Mesendoderm (in vitro differentiated cells): ENCODE data around the gene MRTFA.

ENCODE experiments used
- DNase-seq: peaks from one replicate; pipeline ENCODE4 v3.0.0; 2013
- H2AK5ac ChIP-seq: 2 replicates; pipeline ENCODE4 v1.6.1; 2013; ENCODE audit warnings: low read length, inconsistent platforms
- H2BK120ac ChIP-seq: 2 replicates; pipeline ENCODE4 v1.6.1; 2013; ENCODE audit warnings: low read depth, mild to moderate bottlenecking, low read length, moderate library complexity, mixed read lengths
- H2BK15ac ChIP-seq: replicated peaks from 2 replicates; pipeline ENCODE4 v1.6.1; 2013; ENCODE audit warnings: low read depth, mild to moderate bottlenecking, moderate library complexity
- H2BK5ac ChIP-seq: 2 replicates; pipeline ENCODE4 v1.6.1; 2013; ENCODE audit warnings: low read length, inconsistent platforms
- H3K18ac ChIP-seq: 2 replicates; pipeline ENCODE4 v1.6.1; 2013; ENCODE audit warnings: mild to moderate bottlenecking, low read length, mixed read lengths
- H3K23ac ChIP-seq: one replicate; pipeline ENCODE4 v1.6.1; 2013; ENCODE audit warnings: low read length
- H3K27ac ChIP-seq: 2 replicates; pipeline ENCODE4 v1.5.1; 2013; ENCODE audit warnings: low read depth, mild to moderate bottlenecking, inconsistent platforms, low read length, moderate library complexity
- H3K27me3 ChIP-seq: 2 replicates; pipeline ENCODE4 v1.6.1; 2013; ENCODE audit warnings: low read length, control low read depth, mild to moderate bottlenecking, inconsistent platforms; ENCODE audit not compliant: insufficient read depth, poor library complexity
- H3K36me3 ChIP-seq: 2 replicates; pipeline ENCODE4 v1.6.1; 2013; ENCODE audit warnings: low read length, inconsistent platforms; ENCODE audit not compliant: control insufficient read depth, insufficient read depth
- H3K4ac ChIP-seq: one replicate; pipeline ENCODE4 v1.6.1; 2013; ENCODE audit warnings: low read depth, mild to moderate bottlenecking, low read length, moderate library complexity
- H3K4me1 ChIP-seq: 2 replicates; pipeline ENCODE4 v1.6.1; 2013; ENCODE audit warnings: low read depth, low read length, inconsistent platforms; ENCODE audit not compliant: control insufficient read depth
- H3K4me2 ChIP-seq: 2 replicates; pipeline ENCODE4 v1.6.1; 2013; ENCODE audit warnings: low read length
- H3K4me3 ChIP-seq: 2 replicates; pipeline ENCODE4 v1.5.1; 2013; ENCODE audit warnings: mild to moderate bottlenecking, low read length
- H3K56ac ChIP-seq: one replicate; pipeline ENCODE4 v1.6.1; 2013; ENCODE audit warnings: low read length
- H3K79me1 ChIP-seq: 2 replicates; pipeline ENCODE4 v1.6.1; 2013; ENCODE audit warnings: low read length, inconsistent platforms
- H3K79me2 ChIP-seq: 2 replicates; pipeline ENCODE4 v1.6.1; 2013; ENCODE audit warnings: mild to moderate bottlenecking, low read length; ENCODE audit not compliant: control insufficient read depth, insufficient read depth
- H3K9ac ChIP-seq: 2 replicates; pipeline ENCODE4 v1.6.1; 2013; ENCODE audit warnings: low read length, inconsistent platforms
- H4K5ac ChIP-seq: one replicate; pipeline ENCODE4 v1.6.1; 2013; ENCODE audit warnings: low read length
- H4K8ac ChIP-seq: one replicate; pipeline ENCODE4 v1.6.1; 2013; ENCODE audit warnings: low read depth, mild to moderate bottlenecking, control low read depth, low read length, moderate library complexity
- WGBS: extraction: QIAGEN DNeasy Blood & Tissue Kit; methylation state at CpG from one replicate; pipeline ENCODE4 v1.1.7; 2013; ENCODE audit warnings: low lambda C conversion rate, missing lambda C conversion rate; ENCODE audit not compliant: insufficient coverage; ENCODE audit errors: extremely low coverage; 5-methylcytosine and 5-hydroxymethylcytosine counted together

MRTFA gene

GRCh38 chr22:40535642-40536041 is 100.9 kb downstream of the MRTFA start:
- Histone ChIP-seq H2BK15ac (no peak overlapping the region), H3K23ac (no peak overlapping the region), H4K5ac (no peak overlapping the region), H2AK5ac (no peak overlapping the region), H3K27ac (no peak overlapping the region), H3K4ac (no peak overlapping the region), H3K79me2 (peaks cover 6% of the 10 kb centered on the region), H3K4me1 (peaks cover 8% of the 10 kb centered on the region), H4K8ac (no peak overlapping the region), H3K36me3 (no peaks in the 10 kb centered on the region), H3K4me2 (no peak overlapping the region), H3K4me3 (no peak overlapping the region), H3K9ac (no peak overlapping the region), H3K56ac (peak overlapping the region; percentile 15), H3K27me3 (no peaks in the 10 kb centered on the region), H3K79me1 (peaks cover 2% of the 10 kb centered on the region), H3K18ac (no peak overlapping the region), H2BK5ac (no peak overlapping the region), H2BK120ac (no peak overlapping the region)
- DNase-seq = no peak
- no CpG with 5 or more reads among the region's 2 CpGs for WGBS

GRCh38 chr22:40535189-40535512 is 101.4 kb downstream of the MRTFA start:
- H3K79me1 ChIP-seq = peaks cover 2% of the 10 kb centered on the region
- peaks cover 8% of the 10 kb centered on the region for H3K4me1 ChIP-seq
- no peak overlapping the region for H3K18ac ChIP-seq
- no peak overlapping the region for H2AK5ac ChIP-seq
- H3K4me3 ChIP-seq = no peak overlapping the region
- no peak overlapping the region for H2BK120ac ChIP-seq
- H3K23ac ChIP-seq = no peak overlapping the region
- H2BK5ac ChIP-seq = no peak overlapping the region
- H3K27ac ChIP-seq = peak overlapping the region; percentile 56
- H3K56ac ChIP-seq = no peak overlapping the region
- peaks cover 6% of the 10 kb centered on the region for H3K79me2 ChIP-seq
- no peak for DNase-seq
- no peaks in the 10 kb centered on the region for H3K36me3 ChIP-seq
- H2BK15ac ChIP-seq = no peak overlapping the region
- WGBS = no CpG with 5 or more reads among the region's 2 CpGs
- no peak overlapping the region for H4K5ac ChIP-seq
- H3K4me2 ChIP-seq = no peak overlapping the region
- H4K8ac ChIP-seq = no peak overlapping the region
- H3K27me3 ChIP-seq = no peaks in the 10 kb centered on the region
- H3K4ac ChIP-seq = no peak overlapping the region
- no peak overlapping the region for H3K9ac ChIP-seq

- Histone ChIP-seq H2BK15ac (peak overlapping the region; percentile 36), H3K4me1 (peaks cover 8% of the 10 kb centered on the region), H4K5ac (no peak overlapping the region), H3K27me3 (no peaks in the 10 kb centered on the region), H3K9ac (no peak overlapping the region), H2AK5ac (no peak overlapping the region), H3K27ac (peak overlapping the region; percentile 56), H3K18ac (no peak overlapping the region), H2BK120ac (no peak overlapping the region), H2BK5ac (no peak overlapping the region), H3K4me2 (no peak overlapping the region), H3K56ac (peak overlapping the region; percentile 64), H3K23ac (no peak overlapping the region), H4K8ac (no peak overlapping the region), H3K4me3 (no peak overlapping the region), H3K79me2 (peaks cover 7% of the 10 kb centered on the region), H3K4ac (no peak overlapping the region), H3K79me1 (peaks cover 2% of the 10 kb centered on the region), H3K36me3 (no peaks in the 10 kb centered on the region)
- peak; percentile 76 for DNase-seq
- no CpG with 5 or more reads among the region's 6 CpGs for WGBS
Observed at GRCh38 chr22:40534379-40535188, 101.9 kb downstream of the MRTFA start.

GRCh38 chr22:40533712-40534378 is 102.7 kb downstream of the MRTFA start:
- H2AK5ac ChIP-seq = no peak overlapping the region
- H3K27ac ChIP-seq = peak overlapping the region; percentile 56
- peak overlapping the region; percentile 5 for H3K4me2 ChIP-seq
- H2BK120ac ChIP-seq = no peak overlapping the region
- H3K9ac ChIP-seq = peak overlapping the region; percentile 31
- H2BK5ac ChIP-seq = peak overlapping the region; percentile 25
- peaks cover 7% of the 10 kb centered on the region for H3K79me2 ChIP-seq
- no peak overlapping the region for H3K23ac ChIP-seq
- peak overlapping the region; percentile 36 for H2BK15ac ChIP-seq
- peak overlapping the region; percentile 51 for H3K18ac ChIP-seq
- no peak overlapping the region for H4K8ac ChIP-seq
- WGBS = no CpG with 5 or more reads among the region's 4 CpGs
- no peaks in the 10 kb centered on the region for H3K27me3 ChIP-seq
- no peaks in the 10 kb centered on the region for H3K36me3 ChIP-seq
- peaks cover 8% of the 10 kb centered on the region for H3K4me1 ChIP-seq
- peak; percentile 79 for DNase-seq
- H3K79me1 ChIP-seq = peaks cover 2% of the 10 kb centered on the region
- no peak overlapping the region for H3K4ac ChIP-seq
- no peak overlapping the region for H3K4me3 ChIP-seq
- no peak overlapping the region for H4K5ac ChIP-seq
- H3K56ac ChIP-seq = peak overlapping the region; percentile 63

GRCh38 chr22:40531951-40532900 is 104.3 kb downstream of the MRTFA start:
- Histone ChIP-seq H3K79me2 (peaks cover 7% of the 10 kb centered on the region), H3K23ac (peak overlapping the region; percentile 89), H3K56ac (peak overlapping the region; percentile 44), H3K27ac (no peak overlapping the region), H2AK5ac (no peak overlapping the region), H3K36me3 (no peaks in the 10 kb centered on the region), H3K4me2 (no peak overlapping the region), H3K4me1 (peaks cover 8% of the 10 kb centered on the region), H4K5ac (no peak overlapping the region), H3K4me3 (no peak overlapping the region), H2BK15ac (no peak overlapping the region), H2BK120ac (no peak overlapping the region), H3K27me3 (no peaks in the 10 kb centered on the region), H3K9ac (peak overlapping the region; percentile 32), H3K4ac (no peak overlapping the region), H4K8ac (no peak overlapping the region), H3K18ac (no peak overlapping the region), H3K79me1 (peaks cover 2% of the 10 kb centered on the region), H2BK5ac (no peak overlapping the region)
- WGBS = no CpG with 5 or more reads among the region's 3 CpGs
- no peak for DNase-seq
